NCI-H526 (cell line): Measurements from ENCODE around the gene TUT7.

Experiments used
- DNase-seq, 2 experiments: peaks; one replicate each; lab custom pipeline; 2025; lab: John Stamatoyannopoulos, UW

TUT7 gene

DNA sequence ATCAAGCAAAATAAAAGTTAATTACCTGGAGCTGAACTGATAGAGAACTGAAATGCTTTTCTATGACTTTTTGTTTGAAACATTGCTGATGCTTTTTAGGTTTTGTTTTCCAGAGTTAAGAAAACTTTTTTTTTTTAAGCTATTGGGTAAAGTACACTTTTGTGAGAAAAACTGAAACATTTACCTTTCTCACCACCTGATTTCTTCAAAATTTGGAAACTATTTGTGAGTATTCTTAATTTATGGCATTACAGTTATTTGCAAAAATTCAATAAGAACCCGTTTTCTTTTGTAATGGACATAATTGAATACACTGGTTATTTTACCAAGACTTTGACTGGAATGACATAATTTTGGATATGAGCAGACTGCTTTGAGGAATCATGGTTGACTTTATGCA lies 101.3 kb downstream of the TUT7 start:
- no peak for DNase-seq

GRCh38 chr9:86250123-86250522 lies 104.1 kb downstream of the TUT7 start:
- no peak for DNase-seq

DNA sequence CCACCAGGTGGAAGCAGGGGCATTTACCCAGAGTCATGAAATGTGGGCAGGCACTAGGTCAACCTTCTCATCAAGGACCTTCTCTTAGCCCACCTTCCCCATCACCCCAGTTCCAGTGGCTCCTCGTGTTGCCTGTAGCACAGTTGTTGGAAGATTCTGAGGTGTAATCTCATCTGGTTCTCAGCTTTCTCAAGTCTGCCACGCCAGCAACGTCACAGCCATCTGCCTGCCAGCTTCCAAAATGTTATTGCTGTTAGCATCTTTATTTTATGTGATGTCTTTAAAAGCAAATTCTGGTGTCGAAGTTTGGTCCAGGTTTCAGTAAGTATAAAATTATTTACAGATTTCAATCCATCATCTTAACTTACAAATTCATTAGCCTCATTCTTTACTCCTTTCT lies 105.5 kb downstream of the TUT7 start:
- no peak for DNase-seq

DNA sequence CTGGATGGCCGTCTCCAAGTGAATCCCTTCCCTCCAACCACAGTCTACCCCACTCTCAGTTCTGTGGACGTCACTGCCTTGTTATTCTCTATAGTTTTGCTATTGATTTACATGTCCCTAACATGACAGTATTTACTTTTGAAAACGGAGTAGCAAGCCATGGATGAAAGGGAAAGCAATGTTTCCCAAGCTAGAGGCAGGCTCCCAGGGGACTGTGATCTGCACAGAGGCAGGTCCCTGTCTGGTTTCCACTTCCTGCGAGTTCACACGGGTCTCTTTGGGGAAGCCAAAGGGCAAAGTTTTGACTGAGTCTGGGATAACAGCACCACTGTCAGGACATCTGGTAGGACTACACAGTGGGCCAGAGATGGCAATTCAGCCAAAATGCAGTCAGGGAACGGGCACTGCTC lies 107.5 kb downstream of the TUT7 start:
- peak; percentile 30 to 71 for DNase-seq

DNA sequence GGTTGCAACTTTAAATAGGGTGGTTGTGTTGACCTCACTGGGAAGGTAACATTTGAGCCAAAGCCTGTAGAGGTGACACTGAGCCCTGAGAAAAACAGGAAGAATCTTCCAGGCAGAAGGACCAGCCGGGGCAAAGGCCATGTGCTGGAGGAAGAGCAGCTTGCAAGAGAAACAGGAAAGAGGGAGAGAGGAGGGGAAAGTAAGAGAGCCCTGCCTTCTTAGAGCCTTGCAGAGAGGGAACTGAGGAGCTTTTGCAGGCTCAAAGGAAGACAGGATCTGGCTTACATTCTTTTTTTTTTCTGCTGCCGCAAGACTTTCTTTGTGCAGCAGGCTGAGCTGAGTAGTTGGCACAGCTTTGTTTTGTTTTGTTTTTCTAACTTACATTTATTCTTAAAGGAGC lies 112.1 kb downstream of the TUT7 start:
- no peak for DNase-seq

- no peak for DNase-seq
These were observed 113.0 kb downstream of the TUT7 start for GRCh38 chr9:86241216-86241615.

GRCh38 chr9:86238861-86239770 lies 115.1 kb downstream of the TUT7 start:
- DNase-seq, result no peak
